IMR-90 (cell line): Measurements from ENCODE around the gene POLRMT. TPM values are rescaled to one million over a fixed set of nuclear protein-coding genes. Genes with fewer than 3 reads are reported as not detected.

ENCODE experiments used
- ATAC-seq: fragments of 200-7000 bp; cut with Tn5 transposase; 2 replicates; pipeline ENCODE4 v1.9.1; 2020; ENCODE audit warnings: low read depth, mild to moderate bottlenecking, moderate library complexity
- BruUV-seq: library from RNA; stranded (reverse); fragments of 400-500 nt; replicated peaks from 2 replicates; lab custom pipeline; 2021; lab: Mats Ljungman, UMichigan
- CTCF ChIA-PET: fragments of 300-600 bp; formaldehyde crosslinking; extraction: SDS; loops from one replicate; lab custom pipeline; 2021; ENCODE audit warnings: antibody characterized with exemption; lab: Yijun Ruan, JAX
- POLR2A ChIA-PET: fragments of 300-600 bp; sonication (Branson Sonifier 250); formaldehyde crosslinking; loops from one replicate; lab custom pipeline; 2022; ENCODE audit warnings: antibody characterized with exemption; ENCODE audit not compliant: unreplicated experiment; lab: Charles Lee
- DNase-seq: peaks from one replicate; pipeline ENCODE4 v3.0.0; 2013
- H2AFZ ChIP-seq: replicated peaks from 2 replicates; pipeline ENCODE3; 2013; ENCODE audit warnings: low read length, mild to moderate bottlenecking; ENCODE audit not compliant: poor library complexity
- H2AK5ac ChIP-seq: 2 replicates; pipeline ENCODE4 v1.6.1; 2013; ENCODE audit warnings: low read depth, low read length, inconsistent platforms
- H2AK9ac ChIP-seq: replicated peaks from 2 replicates; pipeline ENCODE3; 2013; ENCODE audit warnings: mild to moderate bottlenecking, low read depth, low read length, moderate library complexity; ENCODE audit not compliant: poor library complexity
- H2BK120ac ChIP-seq: 2 replicates; pipeline ENCODE4 v1.6.1; 2013; ENCODE audit warnings: low read depth, low read length, inconsistent platforms
- H2BK15ac ChIP-seq: 3 replicates; pipeline ENCODE4 v1.6.1; 2013; ENCODE audit warnings: low read depth, low read length, inconsistent platforms
- H2BK20ac ChIP-seq: 2 replicates; pipeline ENCODE4 v1.6.1; 2013; ENCODE audit warnings: low read depth, mild to moderate bottlenecking, inconsistent platforms, low read length, moderate library complexity
- H2BK5ac ChIP-seq: 2 replicates; pipeline ENCODE4 v1.6.1; 2013; ENCODE audit warnings: mild to moderate bottlenecking, low read depth, low read length, inconsistent platforms; ENCODE audit not compliant: poor library complexity, severe bottlenecking
- H3K14ac ChIP-seq: replicated peaks from 2 replicates; pipeline ENCODE4 v1.6.1; 2013; ENCODE audit warnings: low read depth, low read length, inconsistent platforms
- H3K18ac ChIP-seq: 2 replicates; pipeline ENCODE4 v1.6.1; 2013; ENCODE audit warnings: low read depth, low read length, control low read depth
- H3K23ac ChIP-seq: 2 replicates; pipeline ENCODE4 v1.6.1; 2013; ENCODE audit warnings: low read depth, low read length, inconsistent platforms
- H3K27ac ChIP-seq: 2 replicates; pipeline ENCODE4 v1.5.1; 2013; ENCODE audit warnings: mild to moderate bottlenecking, control low read depth, low read length; ENCODE audit not compliant: insufficient read depth
- H3K27me3 ChIP-seq: 2 replicates; pipeline ENCODE4 v1.6.1; 2013; ENCODE audit warnings: low read length; ENCODE audit not compliant: control insufficient read depth, insufficient read depth
- H3K36me3 ChIP-seq: 2 replicates; pipeline ENCODE4 v1.6.1; 2013; ENCODE audit warnings: low read length, mixed read lengths; ENCODE audit not compliant: control insufficient read depth, insufficient read depth
- H3K4ac ChIP-seq: 2 replicates; pipeline ENCODE4 v1.6.1; 2013; ENCODE audit warnings: low read depth, low read length, inconsistent platforms
- H3K4me1 ChIP-seq: 2 replicates; pipeline ENCODE4 v1.6.1; 2013; ENCODE audit warnings: low read length, mixed read lengths; ENCODE audit not compliant: control insufficient read depth, insufficient read depth
- H3K4me2 ChIP-seq: 2 replicates; pipeline ENCODE4 v1.6.1; 2013; ENCODE audit warnings: low read depth, mild to moderate bottlenecking, control low read depth, low read length, moderate library complexity
- H3K4me3 ChIP-seq: 2 replicates; pipeline ENCODE4 v1.5.1; 2013; ENCODE audit warnings: low read depth, mild to moderate bottlenecking, control low read depth, low read length, moderate library complexity; ENCODE audit not compliant: insufficient read depth
- H3K56ac ChIP-seq: 2 replicates; pipeline ENCODE4 v1.6.1; 2013; ENCODE audit warnings: low read length, inconsistent platforms; ENCODE audit not compliant: insufficient read depth; ENCODE audit errors: extremely low read depth
- H3K79me1 ChIP-seq, 2 experiments: 2 replicates each; pipeline ENCODE4 v1.6.1; 2013; ENCODE audit warnings: low read length in 2 of 2, inconsistent platforms in 1 of 2, low read depth in 1 of 2
- H3K9ac ChIP-seq: 2 replicates; pipeline ENCODE4 v1.6.1; 2013; ENCODE audit warnings: low read depth, low read length, control low read depth
- H3K9me1 ChIP-seq: 2 replicates; pipeline ENCODE4 v1.6.1; 2013; ENCODE audit warnings: low read length, inconsistent platforms; ENCODE audit not compliant: insufficient read depth
- H3K9me3 ChIP-seq: 2 replicates; pipeline ENCODE4 v1.6.1; 2013; ENCODE audit warnings: low read length; ENCODE audit not compliant: control insufficient read depth, insufficient read depth
- H4K20me1 ChIP-seq: 2 replicates; pipeline ENCODE4 v1.6.1; 2013; ENCODE audit warnings: low read length, inconsistent platforms; ENCODE audit not compliant: insufficient read depth
- H4K5ac ChIP-seq: 2 replicates; pipeline ENCODE4 v1.6.1; 2013; ENCODE audit warnings: mild to moderate bottlenecking, low read depth, low read length, control low read depth
- H4K8ac ChIP-seq, 2 experiments: 2 replicates each; pipeline ENCODE4 v1.6.1; 2013; ENCODE audit warnings: low read depth in 2 of 2, low read length in 2 of 2, control low read depth in 1 of 2, inconsistent platforms in 1 of 2
- H4K91ac ChIP-seq: 2 replicates; pipeline ENCODE4 v1.6.1; 2013; ENCODE audit warnings: low read depth, low read length, inconsistent platforms; ENCODE audit not compliant: insufficient read depth
- BHLHE40 ChIP-seq: fragments of 150-350 bp; IDR thresholded peaks from 2 replicates; pipeline ENCODE4 v1.6.1; 2016; ENCODE audit warnings: mild to moderate bottlenecking, low read depth, low read length
- CEBPB ChIP-seq: IDR thresholded peaks from 2 replicates; pipeline ENCODE4 v1.6.1; 2012; ENCODE audit warnings: low read depth, low read length, improper control_type of control experiment
- FOS ChIP-seq: fragments of 150-350 bp; IDR thresholded peaks from 2 replicates; pipeline ENCODE4 v1.6.1; 2016; ENCODE audit warnings: low read depth, low read length
- MAFK ChIP-seq: IDR thresholded peaks from 2 replicates; pipeline ENCODE4 v1.6.1; 2012; ENCODE audit warnings: low read depth, low read length, improper control_type of control experiment
- MAZ ChIP-seq: IDR thresholded peaks from 2 replicates; pipeline ENCODE4 v1.6.1; 2012; ENCODE audit warnings: low read depth, mild to moderate bottlenecking, low read length, improper control_type of control experiment, moderate library complexity, borderline replicate concordance
- RCOR1 ChIP-seq: IDR thresholded peaks from 2 replicates; pipeline ENCODE4 v1.6.1; 2012; ENCODE audit warnings: mild to moderate bottlenecking, low read length, improper control_type of control experiment; ENCODE audit not compliant: insufficient replicate concordance
- WGBS, 2 experiments: methylation state at CpG; one replicate each; pipeline versions ENCODE4 v1.1.5 to v1.1.7; 2013; ENCODE audit warnings: missing lambda C conversion rate in 2 of 2; ENCODE audit not compliant: insufficient read length in 1 of 2; ENCODE audit errors: extremely low coverage in 2 of 2; 5-methylcytosine and 5-hydroxymethylcytosine counted together
- dilution Hi-C: fragments of 300-500 bp; cut with HindIII; formaldehyde crosslinking; loops from one replicate; pipeline ENCODE4 v1.14.3; 2018; ENCODE audit warnings: low sequenced_read_pairs; ENCODE audit not compliant: unreplicated experiment
- in situ Hi-C: fragments of 300-500 bp; cut with MboI; formaldehyde crosslinking; loops from 3 replicates; pipeline ENCODE4 v1.14.3; 2019; ENCODE audit warnings: low sequenced_read_pairs, inconsistent platforms, mixed read lengths
- intact Hi-C: fragments of 100-400 bp; cut with micrococcal nuclease; formaldehyde crosslinking; loops from 2 replicates; pipeline ENCODE4 v1.10.0; 2022
- polyA plus RNA-seq, 3 experiments: library from polyadenylated mRNA; depleted of rRNA; stranded (reverse); fragments of >200 nt; gene quantifications; 2 replicates each; pipeline ENCODE4 v1.2.3, GENCODE V29; 2012; ENCODE audit warnings: low replicate concordance in 1 of 3
- total RNA-seq: library from RNA; depleted of rRNA; stranded (reverse); fragments of >200 nt; gene quantifications from 2 replicates; pipeline ENCODE4 v1.2.3, GENCODE V29; 2012
- TF ChIP-seq, protein P1 (sequence below): fragments of 150-350 bp; IDR thresholded peaks from 2 replicates; pipeline ENCODE4 v1.6.1; 2017; ENCODE audit warnings: mild to moderate bottlenecking, antibody characterized with exemption, low read length, low read depth
- TF ChIP-seq, protein P2 (sequence below): fragments of 150-350 bp; IDR thresholded peaks from 2 replicates; pipeline ENCODE4 v1.6.1; 2016; ENCODE audit warnings: low read depth, mild to moderate bottlenecking, low read length, moderate library complexity, borderline replicate concordance

Gene POLRMT
- total and polyA plus RNA-seq, 2 of the 4 experiments (the other 2 are of a cell fraction): 9.9 to 29.6 TPM

DNA sequence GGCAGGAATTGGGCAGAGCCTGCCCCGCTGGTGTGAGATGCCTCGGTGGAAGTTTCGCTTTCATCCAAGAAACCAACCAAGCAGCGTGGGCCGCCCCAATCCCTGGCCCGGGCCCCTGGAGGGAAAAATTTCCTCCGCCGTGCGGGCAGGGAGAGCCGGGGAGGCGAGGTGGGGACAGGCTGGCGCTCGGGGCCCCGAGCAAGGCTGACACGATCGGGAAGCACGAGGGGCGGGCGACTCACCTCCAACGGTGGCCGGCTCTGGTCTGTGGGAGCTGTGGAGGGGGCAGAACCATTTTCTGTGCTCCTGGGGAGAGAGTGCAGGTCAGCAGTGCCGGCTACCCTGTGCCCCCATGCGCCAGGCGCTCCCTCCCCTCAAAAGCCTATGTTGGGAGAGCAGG, 18.7 kb upstream of the POLRMT start:
- Histone ChIP-seq H3K9ac (no peak overlapping the region), H3K27me3 (no peaks in the 10 kb centered on the region), H3K9me1 (no peaks in the 10 kb centered on the region), H4K5ac (no peak overlapping the region), H2BK20ac (no peak overlapping the region), H3K14ac (no peak overlapping the region), H4K8ac (no peak overlapping the region), H2AFZ (no peak overlapping the region), H3K23ac (no peak overlapping the region), H2AK9ac (no peak overlapping the region), H2BK5ac (no peak overlapping the region), H2BK120ac (no peak overlapping the region), H4K20me1 (peaks cover 51% of the 10 kb centered on the region), H3K4me3 (no peak overlapping the region), H3K4me2 (no peak overlapping the region), H3K4ac (no peak overlapping the region), H2BK15ac (no peak overlapping the region), H3K56ac (no peak overlapping the region), H2AK5ac (no peak overlapping the region), H4K91ac (no peak overlapping the region), H3K9me3 (no peaks in the 10 kb centered on the region), H3K18ac (no peak overlapping the region), H3K36me3 (peaks cover 43% of the 10 kb centered on the region), H3K4me1 (no peaks in the 10 kb centered on the region), H3K27ac (no peak overlapping the region), H3K79me1 (peaks cover 0 to 39% of the 10 kb centered on the region in 2 experiments; a peak in 3 of 4 replicates)
- intact Hi-C loops: no loop called here
- DNase-seq (no peak), ATAC-seq (no peak)
- in situ Hi-C loops: no loop called here
- POLR2A ChIA-PET: no interaction called here
- CTCF ChIA-PET: no interaction called here
- BruUV-seq: no TSS peak
- WGBS, 2 experiments: 98% methylated on average over 14 of the region's 24 CpGs; no CpG with 5 or more reads in 1 of the 2 experiments
- dilution Hi-C loops: no loop called here
- TF ChIP-seq, protein P1, sequence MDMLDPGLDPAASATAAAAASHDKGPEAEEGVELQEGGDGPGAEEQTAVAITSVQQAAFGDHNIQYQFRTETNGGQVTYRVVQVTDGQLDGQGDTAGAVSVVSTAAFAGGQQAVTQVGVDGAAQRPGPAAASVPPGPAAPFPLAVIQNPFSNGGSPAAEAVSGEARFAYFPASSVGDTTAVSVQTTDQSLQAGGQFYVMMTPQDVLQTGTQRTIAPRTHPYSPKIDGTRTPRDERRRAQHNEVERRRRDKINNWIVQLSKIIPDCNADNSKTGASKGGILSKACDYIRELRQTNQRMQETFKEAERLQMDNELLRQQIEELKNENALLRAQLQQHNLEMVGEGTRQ: no peak
- TF ChIP-seq FOS (no peak), BHLHE40 (no peak), CEBPB (no peak), RCOR1 (no peak), MAZ (no peak), MAFK (no peak)
- TF ChIP-seq, protein P2, sequence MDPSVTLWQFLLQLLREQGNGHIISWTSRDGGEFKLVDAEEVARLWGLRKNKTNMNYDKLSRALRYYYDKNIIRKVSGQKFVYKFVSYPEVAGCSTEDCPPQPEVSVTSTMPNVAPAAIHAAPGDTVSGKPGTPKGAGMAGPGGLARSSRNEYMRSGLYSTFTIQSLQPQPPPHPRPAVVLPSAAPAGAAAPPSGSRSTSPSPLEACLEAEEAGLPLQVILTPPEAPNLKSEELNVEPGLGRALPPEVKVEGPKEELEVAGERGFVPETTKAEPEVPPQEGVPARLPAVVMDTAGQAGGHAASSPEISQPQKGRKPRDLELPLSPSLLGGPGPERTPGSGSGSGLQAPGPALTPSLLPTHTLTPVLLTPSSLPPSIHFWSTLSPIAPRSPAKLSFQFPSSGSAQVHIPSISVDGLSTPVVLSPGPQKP: no peak
